Kidney (tissue), 14 donors: ENCODE results near the gene COQ2. TPM values are rescaled to one million over a fixed set of nuclear protein-coding genes. Genes with fewer than 3 reads are reported as not detected.

Experiments
- DNase-seq, 5 donors: peaks; one replicate each; pipeline ENCODE4 v3.0.0-alpha.2; 2013 to 2020
- FAIRE-seq: peaks from 2 replicates; lab custom pipeline; 2012; peaks lifted over from hg19 to GRCh38; lab: Jason Lieb, UNC
- H3K27ac ChIP-seq, 2 donors: one replicate each; pipeline ENCODE4 v1.7.0; 2013; ENCODE audit warnings: low read depth in 2 of 2, low read length in 2 of 2, inconsistent platforms in 1 of 2
- H3K27me3 ChIP-seq: one replicate; pipeline ENCODE4 v1.7.1; 2013; ENCODE audit warnings: low read length, inconsistent platforms; ENCODE audit not compliant: control insufficient read depth, insufficient read depth
- H3K36me3 ChIP-seq, 3 donors: one replicate each; pipeline versions ENCODE4 v1.7.0 to v1.7.1; 2013; ENCODE audit warnings: low read length in 3 of 3, control low read depth in 1 of 3, inconsistent platforms in 1 of 3; ENCODE audit not compliant: insufficient read depth in 3 of 3, control insufficient read depth in 2 of 3
- H3K4me1 ChIP-seq, 3 donors: one replicate each; pipeline versions ENCODE4 v1.7.0 to v1.7.1; 2013; ENCODE audit warnings: low read length in 3 of 3, inconsistent platforms in 1 of 3, low read depth in 1 of 3; ENCODE audit not compliant: control insufficient read depth in 2 of 3, insufficient read depth in 2 of 3
- H3K4me3 ChIP-seq, 3 donors: one replicate each; pipeline versions ENCODE4 v1.7.0 to v1.8.1; 2013; ENCODE audit warnings: low read length in 3 of 3, control low read depth in 1 of 3, inconsistent platforms in 1 of 3
- H3K9ac ChIP-seq, 3 donors: one replicate each; pipeline versions ENCODE4 v1.7.0 to v1.7.1; 2013; ENCODE audit warnings: low read length in 3 of 3, control low read depth in 1 of 3, inconsistent platforms in 1 of 3
- H3K9me3 ChIP-seq, 3 donors: one replicate each; pipeline versions ENCODE4 v1.7.0 to v1.7.1; 2013; ENCODE audit warnings: low read length in 3 of 3, control low read depth in 1 of 3, inconsistent platforms in 1 of 3; ENCODE audit not compliant: control insufficient read depth in 2 of 3, insufficient read depth in 1 of 3
- intact Hi-C: fragments of 100-400 bp; cut with DNase I; formaldehyde crosslinking; loops from one replicate; pipeline ENCODE4 v1.11.1; 2022
- polyA plus RNA-seq: library from polyadenylated mRNA; stranded (reverse); fragments of 350-450 nt; fragmentation: Illumina TruSeq; extraction: RNeasy Lipid Tissue Mini Kit (QIAGEN cat#74804); gene quantifications from one replicate; pipeline ENCODE4 v1.2.3, GENCODE V29; 2014; ENCODE audit warnings: low read depth, low replicate concordance; ENCODE audit not compliant: insufficient read depth
- total RNA-seq: library from RNA; stranded (reverse); fragmentation: NEBNext Ultra II Directional; extraction: Animal tissue kit (Norgen Biotek cat#: 25700); gene quantifications from one replicate; pipeline ENCODE4 v1.2.1, GENCODE V29; 2021
- TF ChIP-seq, protein P1 (sequence below): IDR thresholded peaks from 3 replicates; pipeline ENCODE4 v1.5.1; 2012; ENCODE audit warnings: mild to moderate bottlenecking, moderate library complexity, borderline replicate concordance; ENCODE audit not compliant: insufficient read depth; ENCODE audit errors: extremely low read depth
- donor health status: control.
- donor health status: control.
- donor health status: control.
- donor health status: control.
- donor health status: control.
- donor health status: DM: yes; HTN: yes; CAD: no.
- donor health status: Normal renal cell carcinoma (clear cell type).

Gene COQ2
- total and polyA plus RNA-seq, 2 donors from 2014 or later: 8.1 to 11.6 TPM

DNA sequence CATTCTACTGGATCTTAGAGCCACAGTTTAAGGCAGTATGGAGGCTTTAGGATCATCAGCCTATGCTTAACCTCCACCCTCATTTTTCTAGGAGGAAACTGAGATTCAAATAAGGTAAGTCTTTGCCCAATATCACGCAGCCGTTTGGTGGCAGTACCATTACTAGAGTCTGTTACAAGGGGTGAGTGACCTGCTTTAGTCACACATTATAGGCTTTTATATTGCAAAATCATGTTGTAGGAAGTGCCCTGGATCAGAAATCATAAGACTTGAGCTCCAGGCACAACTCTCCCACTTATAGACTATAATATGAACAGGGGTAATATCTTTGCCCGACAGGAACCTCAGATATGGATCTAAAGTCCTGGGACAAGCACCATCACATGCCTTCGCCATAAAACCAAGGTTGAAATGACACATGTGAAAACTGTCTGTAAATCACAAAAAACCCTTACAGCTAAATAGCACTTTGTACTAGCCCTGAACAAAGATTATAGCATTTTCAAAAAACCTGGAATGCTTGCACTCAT lies 30.8 kb upstream of the COQ2 start:
- intact Hi-C loops: no loop called here
- Histone ChIP-seq H3K4me3 (no peak overlapping the region), H3K9me3 (no peaks in the 10 kb centered on the region), H3K27me3 (no peaks in the 10 kb centered on the region), H3K9ac (no peak overlapping the region), H3K36me3 (no peaks in the 10 kb centered on the region), H3K4me1 (no peaks in the 10 kb centered on the region), H3K27ac (no peak overlapping the region)
- TF ChIP-seq, protein P1, sequence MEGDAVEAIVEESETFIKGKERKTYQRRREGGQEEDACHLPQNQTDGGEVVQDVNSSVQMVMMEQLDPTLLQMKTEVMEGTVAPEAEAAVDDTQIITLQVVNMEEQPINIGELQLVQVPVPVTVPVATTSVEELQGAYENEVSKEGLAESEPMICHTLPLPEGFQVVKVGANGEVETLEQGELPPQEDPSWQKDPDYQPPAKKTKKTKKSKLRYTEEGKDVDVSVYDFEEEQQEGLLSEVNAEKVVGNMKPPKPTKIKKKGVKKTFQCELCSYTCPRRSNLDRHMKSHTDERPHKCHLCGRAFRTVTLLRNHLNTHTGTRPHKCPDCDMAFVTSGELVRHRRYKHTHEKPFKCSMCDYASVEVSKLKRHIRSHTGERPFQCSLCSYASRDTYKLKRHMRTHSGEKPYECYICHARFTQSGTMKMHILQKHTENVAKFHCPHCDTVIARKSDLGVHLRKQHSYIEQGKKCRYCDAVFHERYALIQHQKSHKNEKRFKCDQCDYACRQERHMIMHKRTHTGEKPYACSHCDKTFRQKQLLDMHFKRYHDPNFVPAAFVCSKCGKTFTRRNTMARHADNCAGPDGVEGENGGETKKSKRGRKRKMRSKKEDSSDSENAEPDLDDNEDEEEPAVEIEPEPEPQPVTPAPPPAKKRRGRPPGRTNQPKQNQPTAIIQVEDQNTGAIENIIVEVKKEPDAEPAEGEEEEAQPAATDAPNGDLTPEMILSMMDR: no peak
- DNase-seq (no peak), FAIRE-seq (no peak)

DNA sequence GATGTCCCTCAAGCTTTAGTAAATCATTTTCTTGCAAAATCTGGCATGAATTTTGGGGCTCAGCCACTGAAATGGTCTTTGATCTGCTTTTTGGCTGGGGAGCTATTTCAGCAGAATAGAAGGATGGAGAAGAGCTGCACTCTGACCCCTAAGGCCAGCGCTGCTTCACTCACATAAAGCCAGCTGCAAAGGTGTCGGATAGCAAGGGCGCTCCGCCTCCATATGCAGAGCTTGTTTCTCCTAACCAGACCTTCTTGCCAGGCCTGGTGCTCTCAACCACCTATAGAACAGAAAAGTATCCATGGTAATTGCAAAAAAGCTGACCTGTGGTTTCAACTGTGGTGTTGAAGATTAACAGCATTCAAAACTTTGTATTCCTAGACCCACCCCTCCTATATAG lies 24.1 kb upstream of the COQ2 start:
- H3K4me1 ChIP-seq: no peaks in the 10 kb centered on the region
- no peak overlapping the region for H3K9ac ChIP-seq
- no peak overlapping the region for H3K27ac ChIP-seq
- H3K9me3 ChIP-seq: no peaks in the 10 kb centered on the region
- peak in 3 of 5 donors; percentile 16 to 42 (median 17) for DNase-seq
- H3K4me3 ChIP-seq: no peak overlapping the region
- H3K27me3 ChIP-seq: no peaks in the 10 kb centered on the region
- TF ChIP-seq, protein P1: no peak
- no peak for FAIRE-seq
- no peaks in the 10 kb centered on the region for H3K36me3 ChIP-seq
- intact Hi-C loops: no loop called here

- H3K27ac ChIP-seq: no peak overlapping the region
- DNase-seq: no peak
- intact Hi-C loops: no loop called here
- no peaks in the 10 kb centered on the region for H3K27me3 ChIP-seq
- TF ChIP-seq, protein P1: no peak
- H3K4me3 ChIP-seq: no peak overlapping the region
- H3K9me3 ChIP-seq: no peaks in the 10 kb centered on the region
- H3K4me1 ChIP-seq: no peaks in the 10 kb centered on the region
- H3K36me3 ChIP-seq: no peaks in the 10 kb centered on the region
- H3K9ac ChIP-seq: no peak overlapping the region
- FAIRE-seq: no peak
Observed at GRCh38 chr4:83307920-83308319, 23.3 kb upstream of the COQ2 start.

DNA sequence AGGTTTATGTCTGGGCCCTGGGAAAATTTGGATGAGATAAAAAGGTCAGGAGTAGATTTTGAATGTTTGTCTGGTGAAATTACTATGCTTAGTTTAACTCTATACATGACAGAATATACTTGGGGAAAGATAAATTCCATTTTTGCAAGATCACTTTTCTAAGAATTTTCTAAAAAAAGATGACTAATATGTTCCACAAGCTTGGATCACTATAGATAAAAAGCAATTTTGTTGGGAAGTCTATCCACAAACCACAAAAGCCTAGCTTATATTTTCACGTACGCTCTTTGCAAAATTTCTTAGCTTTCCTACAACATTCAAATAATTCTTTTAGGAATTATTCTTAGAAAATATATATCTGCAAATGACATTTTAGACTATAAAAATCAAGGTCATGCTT lies 20.6 kb upstream of the COQ2 start:
- TF ChIP-seq, protein P1: no peak
- no peak for DNase-seq
- Histone ChIP-seq H3K27me3 (no peaks in the 10 kb centered on the region), H3K4me3 (no peak overlapping the region), H3K4me1 (no peaks in the 10 kb centered on the region), H3K27ac (no peak overlapping the region), H3K36me3 (no peaks in the 10 kb centered on the region), H3K9me3 (no peaks in the 10 kb centered on the region), H3K9ac (no peak overlapping the region)
- FAIRE-seq: no peak
- intact Hi-C loops: no loop called here
